Measurements from ENCODE around the gene SLC22A3. TPM values are rescaled to one million over a fixed set of nuclear protein-coding genes. Genes with fewer than 3 reads are reported as not detected.

The SLC22A3 gene
- total RNA-seq, 2 donors from 2014 or later, result 91.5 to 144 TPM

GRCh38 chr6:160487116-160487515 is 138.9 kb downstream of the SLC22A3 start:
- Histone ChIP-seq H3K27ac (no peak overlapping the region), H3K36me3 (no peaks in the 10 kb centered on the region), H3K4me1 (ENCODE audit: control insufficient read depth in 1 of 2, low read depth in 2 of 2) (no peaks in the 10 kb centered on the region), H3K4me3 (no peak overlapping the region), H3K27me3 (replicated peaks; ENCODE audit: insufficient read depth) (no peaks in the 10 kb centered on the region), H3K9me3 (no peaks in the 10 kb centered on the region)
- DNase-seq (ENCODE audit: low spot score) (no peak), ATAC-seq (ENCODE audit: insufficient number of reproducible peaks, low FRiP score, low read depth) (no peak)
- TF ChIP-seq, protein P1, sequence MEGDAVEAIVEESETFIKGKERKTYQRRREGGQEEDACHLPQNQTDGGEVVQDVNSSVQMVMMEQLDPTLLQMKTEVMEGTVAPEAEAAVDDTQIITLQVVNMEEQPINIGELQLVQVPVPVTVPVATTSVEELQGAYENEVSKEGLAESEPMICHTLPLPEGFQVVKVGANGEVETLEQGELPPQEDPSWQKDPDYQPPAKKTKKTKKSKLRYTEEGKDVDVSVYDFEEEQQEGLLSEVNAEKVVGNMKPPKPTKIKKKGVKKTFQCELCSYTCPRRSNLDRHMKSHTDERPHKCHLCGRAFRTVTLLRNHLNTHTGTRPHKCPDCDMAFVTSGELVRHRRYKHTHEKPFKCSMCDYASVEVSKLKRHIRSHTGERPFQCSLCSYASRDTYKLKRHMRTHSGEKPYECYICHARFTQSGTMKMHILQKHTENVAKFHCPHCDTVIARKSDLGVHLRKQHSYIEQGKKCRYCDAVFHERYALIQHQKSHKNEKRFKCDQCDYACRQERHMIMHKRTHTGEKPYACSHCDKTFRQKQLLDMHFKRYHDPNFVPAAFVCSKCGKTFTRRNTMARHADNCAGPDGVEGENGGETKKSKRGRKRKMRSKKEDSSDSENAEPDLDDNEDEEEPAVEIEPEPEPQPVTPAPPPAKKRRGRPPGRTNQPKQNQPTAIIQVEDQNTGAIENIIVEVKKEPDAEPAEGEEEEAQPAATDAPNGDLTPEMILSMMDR (IDR thresholded peaks at IDR 0.05), result no peak

DNA sequence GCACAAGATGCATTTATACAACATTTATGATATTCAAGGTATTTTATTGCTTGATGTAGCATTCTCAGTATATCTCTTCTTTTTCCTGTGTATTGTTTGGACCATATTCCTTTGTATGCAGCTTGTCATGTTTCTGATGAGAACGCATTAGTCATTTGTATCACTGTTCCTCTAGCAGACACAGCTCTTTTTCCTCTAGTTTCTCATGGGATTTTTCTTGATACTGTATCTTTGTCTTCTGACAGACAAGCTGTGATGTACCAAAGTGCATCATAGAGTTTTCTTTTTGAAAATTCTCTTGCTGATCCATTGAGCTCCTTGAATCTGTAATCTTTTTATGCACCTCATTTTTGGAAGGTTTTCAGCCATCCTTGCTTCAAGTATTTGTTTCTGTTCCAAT is 140.9 kb downstream of the SLC22A3 start:
- Histone ChIP-seq H3K9me3 (no peaks in the 10 kb centered on the region), H3K27ac (no peak overlapping the region), H3K36me3 (no peaks in the 10 kb centered on the region), H3K27me3 (replicated peaks; ENCODE audit: insufficient read depth) (no peaks in the 10 kb centered on the region), H3K4me1 (ENCODE audit: control insufficient read depth in 1 of 2, low read depth in 2 of 2) (no peaks in the 10 kb centered on the region), H3K4me3 (no peak overlapping the region)
- DNase-seq (ENCODE audit: low spot score), result no peak
- ATAC-seq (ENCODE audit: insufficient number of reproducible peaks, low FRiP score, low read depth), result no peak
- TF ChIP-seq, protein P1 (IDR thresholded peaks at IDR 0.05), result no peak

GRCh38 chr6:160494576-160494975 is 146.4 kb downstream of the SLC22A3 start:
- DNase-seq (ENCODE audit: low spot score) (no peak), ATAC-seq (ENCODE audit: insufficient number of reproducible peaks, low FRiP score, low read depth) (no peak)
- Histone ChIP-seq H3K9me3 (no peaks in the 10 kb centered on the region), H3K36me3 (no peaks in the 10 kb centered on the region), H3K4me3 (no peak overlapping the region), H3K4me1 (ENCODE audit: control insufficient read depth in 1 of 2, low read depth in 2 of 2) (no peaks in the 10 kb centered on the region), H3K27ac (no peak overlapping the region), H3K27me3 (replicated peaks; ENCODE audit: insufficient read depth) (no peaks in the 10 kb centered on the region)
- TF ChIP-seq, protein P1 (IDR thresholded peaks at IDR 0.05), result no peak

DNA sequence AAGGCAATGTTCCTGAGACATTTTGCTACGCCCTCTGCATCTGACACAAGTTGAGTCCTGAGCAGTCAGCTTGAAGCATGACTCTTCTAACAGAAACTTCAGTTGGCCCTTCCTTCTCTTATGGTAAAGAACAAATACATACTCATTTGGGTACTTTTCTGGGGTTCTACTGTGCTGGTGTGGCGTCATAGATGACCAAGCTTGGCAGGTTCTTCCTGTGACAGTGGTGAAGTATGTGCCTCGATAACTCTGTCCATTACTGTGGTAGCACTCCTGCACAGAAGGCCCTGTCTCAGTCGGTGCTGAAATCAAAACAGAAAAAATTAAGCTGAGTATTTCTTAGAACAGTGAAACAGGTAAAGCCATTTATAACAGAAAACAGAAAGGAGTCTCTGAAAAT is 152.5 kb downstream of the SLC22A3 start:
- Histone ChIP-seq H3K9me3 (peaks cover 11% of the 10 kb centered on the region), H3K36me3 (no peaks in the 10 kb centered on the region), H3K4me3 (no peak overlapping the region), H3K4me1 (ENCODE audit: control insufficient read depth in 1 of 2, low read depth in 2 of 2) (no peaks in the 10 kb centered on the region), H3K27ac (no peak overlapping the region), H3K27me3 (replicated peaks; ENCODE audit: insufficient read depth) (no peaks in the 10 kb centered on the region)
- TF ChIP-seq, protein P1 (IDR thresholded peaks at IDR 0.05), result no peak
- ATAC-seq (ENCODE audit: insufficient number of reproducible peaks, low FRiP score, low read depth) (no peak), DNase-seq (ENCODE audit: low spot score) (no peak)

Other genes starting within 250 kb of the SLC22A3 start
- 1 to 10 TPM; 1.2 to 1.6 TPM for gene SLC22A1, start 226.6 kb upstream of the SLC22A3 start, total RNA-seq
- gene SLC22A2, start 89.6 kb upstream of the SLC22A3 start, total RNA-seq, result not detected

Data from thoracic aorta (tissue), 2 donors.